Osteoblast (primary cell): ENCODE measurements around the gene ELMOD3. TPM values are rescaled to one million over a fixed set of nuclear protein-coding genes. Genes with fewer than 3 reads are reported as not detected.

ENCODE experiments used
- DNase-seq: peaks from one replicate; pipeline ENCODE4 v3.0.0; 2011; ENCODE audit warnings: low spot score, mixed read lengths; ENCODE audit not compliant: insufficient read length; ENCODE audit errors: missing footprints
- H2AFZ ChIP-seq: 2 replicates; pipeline ENCODE4 v1.6.0; 2011; ENCODE audit warnings: mild to moderate bottlenecking, low read length
- H3K27ac ChIP-seq: 2 replicates; pipeline ENCODE4 v1.5.1; 2011; ENCODE audit warnings: mild to moderate bottlenecking, low read depth, low read length, moderate library complexity
- H3K27me3 ChIP-seq: 2 replicates; pipeline ENCODE4 v1.6.0; 2012; ENCODE audit warnings: mild to moderate bottlenecking, control low read depth, inconsistent platforms, low read length, moderate library complexity; ENCODE audit not compliant: insufficient read depth
- H3K36me3 ChIP-seq: 2 replicates; pipeline ENCODE4 v1.5.1; 2011; ENCODE audit warnings: mild to moderate bottlenecking, low read length, control low read depth, moderate library complexity; ENCODE audit not compliant: insufficient read depth
- H3K4me1 ChIP-seq: 2 replicates; pipeline ENCODE4 v1.5.1; 2011; ENCODE audit warnings: mild to moderate bottlenecking, low read length, control low read depth, moderate library complexity; ENCODE audit not compliant: insufficient read depth
- H3K4me2 ChIP-seq: 2 replicates; pipeline ENCODE4 v1.6.0; 2011; ENCODE audit warnings: mild to moderate bottlenecking, low read length; ENCODE audit not compliant: insufficient read depth
- H3K4me3 ChIP-seq: fragments of 200-600 bp; sonication (generic); 3 replicates; pipeline ENCODE4 v1.5.1; 2012; ENCODE audit warnings: mild to moderate bottlenecking, low read length, inconsistent platforms; ENCODE audit not compliant: insufficient read depth
- H3K79me2 ChIP-seq: 2 replicates; pipeline ENCODE4 v1.6.0; 2012; ENCODE audit warnings: mild to moderate bottlenecking, low read length, control low read depth, inconsistent platforms; ENCODE audit not compliant: insufficient read depth
- H3K9me3 ChIP-seq: 2 replicates; pipeline ENCODE4 v1.5.1; 2011; ENCODE audit warnings: low read depth, low read length, control low read depth
- H4K20me1 ChIP-seq: 2 replicates; pipeline ENCODE4 v1.6.0; 2012; ENCODE audit warnings: mild to moderate bottlenecking, low read length, control low read depth; ENCODE audit not compliant: insufficient read depth
- CTCF ChIP-seq: IDR thresholded peaks from 2 replicates; pipeline ENCODE4 v1.5.1; 2011; ENCODE audit warnings: mild to moderate bottlenecking, low read depth, low read length, moderate library complexity; ENCODE audit errors: extremely low read depth
- total RNA-seq: library from RNA; depleted of rRNA; stranded (reverse); fragments of >200 nt; gene quantifications from 2 replicates; pipeline ENCODE4 v1.2.3, GENCODE V29; 2012

The ELMOD3 gene
- total RNA-seq, 1 donor: 22.1 TPM

- Histone ChIP-seq H4K20me1 (no peaks in the 10 kb centered on the region), H3K79me2 (no peaks in the 10 kb centered on the region), H3K27me3 (no peaks in the 10 kb centered on the region), H3K27ac (no peak overlapping the region), H3K4me1 (peaks cover 8% of the 10 kb centered on the region), H3K36me3 (no peaks in the 10 kb centered on the region), H3K4me2 (no peak overlapping the region), H2AFZ (peak overlapping the region; percentile 14), H3K4me3 (no peak overlapping the region), H3K9me3 (no peaks in the 10 kb centered on the region)
- no peak for TF ChIP-seq CTCF
- no peak for DNase-seq
These were observed 73.8 kb downstream of the ELMOD3 start for GRCh38 chr2:85428343-85428881.

GRCh38 chr2:85429213-85429923, 74.8 kb downstream of the ELMOD3 start:
- Histone ChIP-seq H3K4me2 (no peak overlapping the region), H3K27ac (no peak overlapping the region), H4K20me1 (no peaks in the 10 kb centered on the region), H3K27me3 (no peaks in the 10 kb centered on the region), H3K4me1 (peaks cover 14% of the 10 kb centered on the region), H3K79me2 (no peaks in the 10 kb centered on the region), H3K9me3 (no peaks in the 10 kb centered on the region), H3K36me3 (no peaks in the 10 kb centered on the region), H2AFZ (no peak overlapping the region), H3K4me3 (no peak overlapping the region)
- no peak for DNase-seq
- no peak for TF ChIP-seq CTCF

GRCh38 chr2:85429924-85430289, 75.3 kb downstream of the ELMOD3 start:
- H3K4me2 ChIP-seq: no peak overlapping the region
- DNase-seq: no peak
- no peak overlapping the region for H3K4me3 ChIP-seq
- H3K79me2 ChIP-seq: no peaks in the 10 kb centered on the region
- H3K4me1 ChIP-seq: peaks cover 14% of the 10 kb centered on the region
- no peak overlapping the region for H2AFZ ChIP-seq
- TF ChIP-seq CTCF: no peak
- H3K27ac ChIP-seq: no peak overlapping the region
- H3K36me3 ChIP-seq: no peaks in the 10 kb centered on the region
- no peaks in the 10 kb centered on the region for H4K20me1 ChIP-seq
- H3K27me3 ChIP-seq: no peaks in the 10 kb centered on the region
- H3K9me3 ChIP-seq: no peaks in the 10 kb centered on the region

GRCh38 chr2:85430752-85431569, 76.4 kb downstream of the ELMOD3 start:
- Histone ChIP-seq H3K4me2 (no peak overlapping the region), H3K4me1 (peaks cover 14% of the 10 kb centered on the region), H2AFZ (no peak overlapping the region), H3K4me3 (no peak overlapping the region), H3K27me3 (no peaks in the 10 kb centered on the region), H3K27ac (no peak overlapping the region), H3K79me2 (no peaks in the 10 kb centered on the region), H3K36me3 (no peaks in the 10 kb centered on the region), H4K20me1 (no peaks in the 10 kb centered on the region), H3K9me3 (no peaks in the 10 kb centered on the region)
- DNase-seq: peak; percentile 84
- no peak for TF ChIP-seq CTCF
